Inflammatory macrophage treated with lipopolysaccharide for 4 hours (primary cell): Measurements from ENCODE around the gene FGF1.

ENCODE experiments used
- DNase-seq: peaks from one replicate; pipeline ENCODE4 v3.0.0-alpha.2; 2020

FGF1 gene

GRCh38 chr5:142609142-142609541 is 76.7 kb downstream of the FGF1 start:
- DNase-seq = no peak

GRCh38 chr5:142608081-142608480 is 77.8 kb downstream of the FGF1 start:
- DNase-seq = no peak

- DNase-seq = no peak
These were observed 80.3 kb downstream of the FGF1 start for GRCh38 chr5:142605611-142606010.

- no peak for DNase-seq
These were observed 83.1 kb downstream of the FGF1 start for GRCh38 chr5:142602720-142603245.

- DNase-seq = no peak
These were observed 84.5 kb downstream of the FGF1 start for GRCh38 chr5:142601432-142601831.

GRCh38 chr5:142600611-142601358 is 85.1 kb downstream of the FGF1 start:
- no peak for DNase-seq

GRCh38 chr5:142600092-142600491 is 85.8 kb downstream of the FGF1 start:
- DNase-seq = no peak

- no peak for DNase-seq
These were observed 87.6 kb downstream of the FGF1 start for GRCh38 chr5:142598338-142598700.

- DNase-seq = peak; percentile 17
These were observed 88.1 kb downstream of the FGF1 start for GRCh38 chr5:142597546-142598337.

- DNase-seq = no peak
These were observed 88.9 kb downstream of the FGF1 start for GRCh38 chr5:142597025-142597424.

- no peak for DNase-seq
These were observed 93.5 kb downstream of the FGF1 start for GRCh38 chr5:142592365-142592764.

GRCh38 chr5:142590451-142591231 is 95.2 kb downstream of the FGF1 start:
- DNase-seq = no peak

GRCh38 chr5:142589720-142590119 is 96.2 kb downstream of the FGF1 start:
- DNase-seq = no peak

GRCh38 chr5:142587354-142587965 is 98.4 kb downstream of the FGF1 start:
- peak; percentile 44 for DNase-seq

- DNase-seq = no peak
These were observed 99.3 kb downstream of the FGF1 start for GRCh38 chr5:142586552-142586951.

GRCh38 chr5:142585451-142585850 is 100.4 kb downstream of the FGF1 start:
- no peak for DNase-seq

- DNase-seq = no peak
These were observed 101.0 kb downstream of the FGF1 start for GRCh38 chr5:142584891-142585290.

GRCh38 chr5:142578161-142578830 is 107.6 kb downstream of the FGF1 start:
- no peak for DNase-seq

GRCh38 chr5:142576804-142577203 is 109.1 kb downstream of the FGF1 start:
- DNase-seq = no peak

- no peak for DNase-seq
These were observed 109.6 kb downstream of the FGF1 start for GRCh38 chr5:142576303-142576702.

- DNase-seq = no peak
These were observed 113.9 kb downstream of the FGF1 start for GRCh38 chr5:142572006-142572405.

- DNase-seq = no peak
These were observed 114.5 kb downstream of the FGF1 start for GRCh38 chr5:142571371-142571770.
